NCI-H1048 (cell line): ENCODE measurements around the gene MYF6.

Source experiments
- DNase-seq: peaks from one replicate; lab custom pipeline; 2025; lab: John Stamatoyannopoulos, UW

Gene MYF6

DNA sequence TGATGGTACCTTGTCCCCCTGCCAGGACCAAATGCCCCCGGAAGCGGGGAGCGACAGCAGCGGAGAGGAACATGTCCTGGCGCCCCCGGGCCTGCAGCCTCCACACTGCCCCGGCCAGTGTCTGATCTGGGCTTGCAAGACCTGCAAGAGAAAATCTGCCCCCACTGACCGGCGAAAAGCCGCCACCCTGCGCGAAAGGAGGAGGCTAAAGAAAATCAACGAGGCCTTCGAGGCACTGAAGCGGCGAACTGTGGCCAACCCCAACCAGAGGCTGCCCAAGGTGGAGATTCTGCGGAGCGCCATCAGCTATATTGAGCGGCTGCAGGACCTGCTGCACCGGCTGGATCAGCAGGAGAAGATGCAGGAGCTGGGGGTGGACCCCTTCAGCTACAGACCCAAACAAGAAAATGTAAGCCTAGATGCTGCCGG is 410 bp downstream of the MYF6 start:
- DNase-seq = no peak

- no peak for DNase-seq
Observed at GRCh38 chr12:80708259-80708974, 983 bp downstream of the MYF6 start.

DNA sequence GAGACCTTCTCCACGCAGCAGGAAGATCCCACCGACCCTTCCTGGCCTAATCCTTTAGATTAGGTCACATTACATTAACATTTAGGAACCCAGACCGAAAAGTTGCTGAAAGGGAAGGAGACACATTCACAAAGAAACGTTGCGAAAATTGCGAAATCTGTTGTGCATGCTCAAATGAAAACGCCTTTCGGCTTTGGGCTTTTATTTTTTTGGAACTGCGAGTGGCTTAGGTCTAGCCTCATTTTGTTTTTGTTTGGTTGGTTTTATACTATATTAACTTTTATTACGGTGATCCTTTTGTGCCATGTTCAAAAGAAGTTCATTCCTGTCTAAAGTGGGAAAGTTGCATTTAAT is 1.5 kb downstream of the MYF6 start:
- DNase-seq = no peak

DNA sequence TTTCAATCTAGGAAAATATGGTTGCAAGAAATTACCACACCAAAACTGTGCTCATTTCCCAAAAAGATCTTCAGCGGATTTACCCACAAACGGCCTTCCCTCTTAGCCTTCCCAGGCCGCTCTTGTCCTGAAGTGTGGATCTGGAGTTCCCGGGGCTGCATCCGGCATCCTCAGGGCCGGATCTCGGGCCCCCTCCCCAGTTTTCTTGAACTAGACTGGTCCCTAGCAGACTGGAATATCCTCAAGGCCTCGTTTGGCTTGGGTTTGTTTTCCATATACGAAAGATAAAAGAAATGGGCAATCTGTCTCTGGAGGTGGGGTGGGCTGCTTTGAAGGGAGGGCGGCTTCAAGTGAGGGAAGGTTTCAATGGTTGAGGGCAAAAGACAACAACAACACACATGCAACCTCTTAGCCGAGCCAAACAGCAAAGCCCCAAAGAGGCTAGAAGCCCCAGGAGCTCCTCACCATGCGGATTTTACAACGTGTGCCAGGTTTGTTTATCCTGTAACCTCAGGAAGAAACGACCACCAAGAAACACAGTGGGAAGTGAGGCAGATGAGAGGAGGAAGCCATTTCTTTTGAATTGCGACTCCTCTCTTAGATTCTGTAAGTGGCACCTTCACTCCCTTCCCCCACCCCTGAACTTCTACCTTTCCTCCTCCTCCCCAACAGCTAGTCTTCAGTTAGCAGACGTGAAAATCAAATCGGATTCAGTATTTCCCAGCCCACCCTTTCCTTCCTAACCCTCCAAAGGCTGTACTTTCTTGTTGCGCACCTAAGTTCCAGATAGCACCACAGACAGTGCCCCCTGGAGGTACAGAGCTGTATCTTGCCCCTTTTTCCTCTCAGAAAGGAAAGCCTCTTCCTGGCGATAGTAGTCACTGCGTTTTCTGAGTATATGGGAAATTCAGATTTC is 2.6 kb downstream of the MYF6 start:
- no peak for DNase-seq

GRCh38 chr12:80710727-80711449 is 3.5 kb downstream of the MYF6 start:
- DNase-seq = no peak

- DNase-seq = no peak
Observed at GRCh38 chr12:80711866-80712265, 4.4 kb downstream of the MYF6 start.

GRCh38 chr12:80712866-80713265 is 5.4 kb downstream of the MYF6 start:
- no peak for DNase-seq

- no peak for DNase-seq
Observed at GRCh38 chr12:80713419-80713818, 6.0 kb downstream of the MYF6 start.

DNA sequence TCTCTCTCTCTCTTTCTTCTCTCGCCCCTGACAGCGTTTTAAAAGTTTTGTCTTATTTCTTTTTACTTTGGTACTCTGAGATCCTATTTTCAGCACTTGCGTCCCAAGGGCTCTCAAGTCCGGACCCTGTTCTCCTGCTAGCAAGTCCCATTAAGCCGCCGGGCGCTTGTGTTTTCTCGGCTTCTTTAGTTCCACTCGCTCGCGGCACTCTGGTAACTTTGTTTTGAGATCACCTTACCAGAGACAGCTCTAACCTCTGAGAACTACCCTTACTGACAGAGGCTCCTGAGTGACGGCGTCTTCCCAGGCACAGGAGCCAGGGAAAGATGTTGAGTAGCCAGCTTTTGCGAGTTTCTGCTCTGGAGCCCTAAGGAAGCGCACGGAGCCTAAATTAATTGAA is 6.6 kb downstream of the MYF6 start:
- no peak for DNase-seq

DNA sequence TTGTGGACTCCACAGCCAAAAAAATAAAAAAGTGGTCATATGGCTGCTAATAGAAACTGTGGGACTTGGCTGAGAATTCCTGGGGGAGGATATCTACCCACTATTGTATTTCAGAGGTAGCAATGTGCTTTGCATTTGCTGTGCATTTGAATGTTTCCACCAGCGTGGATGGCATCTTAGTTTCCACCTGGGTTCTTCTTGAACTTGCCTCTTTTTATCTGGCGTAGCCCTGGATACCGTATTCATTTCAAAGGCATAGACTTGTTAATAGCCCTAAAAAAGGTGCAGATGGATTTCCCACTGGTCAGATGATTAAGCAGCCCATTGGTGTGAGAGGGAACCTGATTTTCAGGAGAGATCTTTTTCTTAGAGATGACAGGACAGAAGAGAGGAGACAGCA is 7.4 kb downstream of the MYF6 start:
- DNase-seq = no peak

DNA sequence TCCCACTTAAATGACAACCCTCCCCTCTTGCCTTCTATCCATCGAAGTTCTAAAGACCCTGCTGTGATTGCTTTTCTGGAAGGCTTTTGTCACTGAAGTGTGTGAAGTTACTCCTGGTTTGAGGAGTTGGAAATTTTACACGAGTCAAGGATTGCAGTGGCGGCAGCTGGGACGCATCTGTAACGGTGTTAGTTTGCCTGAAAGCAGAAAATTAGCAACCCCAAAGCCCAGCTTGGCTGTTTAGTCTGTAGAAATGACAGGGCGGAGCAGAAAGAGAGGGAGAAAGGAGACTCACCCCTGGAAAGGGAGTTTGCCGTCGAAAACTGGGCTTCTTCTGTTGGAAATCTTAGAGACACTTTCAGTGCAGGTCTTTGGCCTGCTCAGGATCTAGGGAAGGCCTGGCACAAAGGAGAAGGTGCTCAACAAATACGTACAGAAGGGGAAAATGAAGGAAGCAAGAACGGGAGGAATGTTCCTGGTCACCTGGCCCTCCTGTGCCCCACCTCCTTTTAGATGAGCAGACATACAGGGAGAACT is 8.3 kb downstream of the MYF6 start:
- no peak for DNase-seq

DNA sequence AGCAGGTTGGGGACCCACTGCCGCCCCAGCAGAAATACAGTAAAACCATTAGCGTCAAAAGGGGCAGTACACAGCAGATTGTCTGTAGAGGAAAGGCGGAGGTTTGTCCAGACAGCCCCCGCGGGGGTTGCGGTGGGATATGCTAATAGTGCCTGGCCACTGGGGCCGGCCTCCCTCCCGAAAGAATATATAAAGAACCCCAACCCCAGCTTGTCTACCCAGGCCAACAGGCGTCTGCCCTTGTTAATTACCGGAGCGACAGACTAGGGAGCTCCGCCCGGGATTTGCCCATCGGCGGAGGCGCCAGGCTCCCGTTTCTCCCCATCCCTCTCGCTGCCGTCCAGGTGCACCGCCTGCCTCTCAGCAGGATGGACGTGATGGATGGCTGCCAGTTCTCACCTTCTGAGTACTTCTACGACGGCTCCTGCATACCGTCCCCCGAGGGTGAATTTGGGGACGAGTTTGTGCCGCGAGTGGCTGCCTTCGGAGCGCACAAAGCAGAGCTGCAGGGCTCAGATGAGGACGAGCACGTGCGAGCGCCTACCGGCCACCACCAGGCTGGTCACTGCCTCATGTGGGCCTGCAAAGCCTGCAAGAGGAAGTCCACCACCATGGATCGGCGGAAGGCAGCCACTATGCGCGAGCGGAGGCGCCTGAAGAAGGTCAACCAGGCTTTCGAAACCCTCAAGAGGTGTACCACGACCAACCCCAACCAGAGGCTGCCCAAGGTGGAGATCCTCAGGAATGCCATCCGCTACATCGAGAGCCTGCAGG is 9.4 kb downstream of the MYF6 start, which contains the start of gene MYF5:
Gene MYF5 (plus strand): TSS at position 217 of the 774 bp plus-strand sequence. CDS start 152 bp downstream, at position 369.
- DNase-seq = no peak

DNA sequence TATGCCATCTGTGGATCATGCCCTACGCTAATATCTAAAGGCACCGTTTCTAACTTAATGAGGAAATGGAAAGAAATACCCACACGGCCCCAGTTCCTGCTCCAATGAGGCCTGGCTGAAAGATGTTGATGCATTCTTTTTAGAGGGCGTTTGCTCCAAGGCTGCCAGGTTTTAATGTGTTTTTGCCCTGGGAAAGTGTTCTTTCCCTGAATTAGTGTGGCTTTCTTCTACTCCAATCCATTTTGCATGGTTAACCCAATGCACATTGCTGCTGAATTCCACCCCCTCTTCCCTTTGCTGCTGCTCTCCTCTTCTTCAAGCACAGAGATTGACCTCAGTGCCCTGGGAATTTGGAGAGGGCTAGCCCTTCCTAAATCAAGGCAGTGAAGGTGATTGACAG is 10.4 kb downstream of the MYF6 start:
- DNase-seq = no peak

GRCh38 chr12:80720516-80720915 is 13.1 kb downstream of the MYF6 start:
- no peak for DNase-seq

GRCh38 chr12:80721326-80721725 is 13.9 kb downstream of the MYF6 start:
- no peak for DNase-seq

- DNase-seq = no peak
Observed at GRCh38 chr12:80745851-80746505, 38.5 kb downstream of the MYF6 start.

DNA sequence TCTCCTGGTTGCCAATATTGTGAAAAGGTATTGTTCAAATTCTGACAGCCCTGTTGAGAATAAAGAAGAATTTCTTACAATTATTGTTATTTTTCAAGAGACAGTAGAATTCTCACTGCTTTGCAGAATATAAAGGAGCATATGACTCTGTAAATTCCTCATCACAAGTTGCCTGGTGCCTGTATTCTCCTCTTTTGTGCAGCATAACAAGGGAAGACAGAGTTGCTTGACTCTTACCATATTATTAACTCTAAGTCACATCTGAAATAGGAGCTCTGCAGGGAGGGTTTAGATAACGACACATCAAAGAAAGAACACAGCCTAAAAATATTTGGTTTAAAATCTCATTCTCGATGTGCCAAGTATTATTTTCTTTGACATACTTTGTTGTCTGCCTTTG is 40.4 kb downstream of the MYF6 start:
- DNase-seq = no peak

DNA sequence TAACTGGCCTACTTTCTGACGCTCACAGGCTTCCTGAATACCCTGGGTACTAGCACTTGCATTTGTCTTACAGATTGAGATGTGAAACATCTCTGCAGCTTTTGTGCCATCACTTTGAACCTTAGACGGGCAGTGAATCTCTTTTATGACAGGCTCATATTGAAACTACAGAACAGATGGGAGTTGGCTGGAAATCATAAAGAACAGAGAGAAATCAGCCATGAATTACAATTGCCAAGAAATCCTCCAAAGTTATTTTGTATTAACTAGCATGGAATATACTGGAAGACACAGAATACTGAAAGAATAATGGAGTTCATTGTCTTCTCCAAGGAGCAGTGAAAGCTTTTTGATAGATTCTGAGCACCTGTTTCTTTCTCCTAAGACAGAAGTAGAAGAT is 42.0 kb downstream of the MYF6 start:
- no peak for DNase-seq

- no peak for DNase-seq
Observed at GRCh38 chr12:80752464-80752863, 45.0 kb downstream of the MYF6 start.

- DNase-seq = no peak
Observed at GRCh38 chr12:80754274-80754673, 46.8 kb downstream of the MYF6 start.

- DNase-seq = no peak
Observed at GRCh38 chr12:80756875-80757274, 49.4 kb downstream of the MYF6 start.
